HG03097 (cell line): ENCODE results near the gene TAOK2.

ENCODE experiments used
- ATAC-seq: cut with Tn5 transposase; IDR thresholded peaks from one replicate; pipeline ENCODE4 v1.9.1; 2021; ENCODE audit not compliant: unreplicated experiment, low FRiP score

Gene TAOK2

DNA sequence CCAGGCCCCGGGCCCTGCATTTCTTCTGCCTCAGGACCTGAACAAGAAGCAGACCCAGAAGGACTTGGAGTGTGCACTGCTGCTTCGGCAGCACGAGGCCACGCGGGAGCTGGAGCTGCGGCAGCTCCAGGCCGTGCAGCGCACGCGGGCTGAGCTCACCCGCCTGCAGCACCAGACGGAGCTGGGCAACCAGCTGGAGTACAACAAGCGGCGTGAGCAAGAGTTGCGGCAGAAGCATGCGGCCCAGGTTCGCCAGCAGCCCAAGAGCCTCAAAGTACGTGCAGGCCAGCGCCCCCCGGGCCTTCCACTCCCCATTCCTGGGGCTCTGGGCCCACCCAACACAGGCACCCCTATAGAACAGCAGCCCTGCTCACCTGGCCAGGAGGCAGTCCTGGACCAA is 12.6 kb downstream of the TAOK2 start:
- ATAC-seq = no peak

DNA sequence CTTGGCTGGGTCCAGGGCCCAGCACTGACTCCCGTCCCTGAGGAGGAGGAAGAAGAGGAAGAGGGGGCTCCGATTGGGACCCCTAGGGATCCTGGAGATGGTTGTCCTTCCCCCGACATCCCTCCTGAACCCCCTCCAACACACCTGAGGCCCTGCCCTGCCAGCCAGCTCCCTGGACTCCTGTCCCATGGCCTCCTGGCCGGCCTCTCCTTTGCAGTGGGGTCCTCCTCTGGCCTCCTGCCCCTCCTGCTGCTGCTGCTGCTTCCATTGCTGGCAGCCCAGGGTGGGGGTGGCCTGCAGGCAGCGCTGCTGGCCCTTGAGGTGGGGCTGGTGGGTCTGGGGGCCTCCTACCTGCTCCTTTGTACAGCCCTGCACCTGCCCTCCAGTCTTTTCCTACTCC is 13.3 kb downstream of the TAOK2 start:
- no peak for ATAC-seq

DNA sequence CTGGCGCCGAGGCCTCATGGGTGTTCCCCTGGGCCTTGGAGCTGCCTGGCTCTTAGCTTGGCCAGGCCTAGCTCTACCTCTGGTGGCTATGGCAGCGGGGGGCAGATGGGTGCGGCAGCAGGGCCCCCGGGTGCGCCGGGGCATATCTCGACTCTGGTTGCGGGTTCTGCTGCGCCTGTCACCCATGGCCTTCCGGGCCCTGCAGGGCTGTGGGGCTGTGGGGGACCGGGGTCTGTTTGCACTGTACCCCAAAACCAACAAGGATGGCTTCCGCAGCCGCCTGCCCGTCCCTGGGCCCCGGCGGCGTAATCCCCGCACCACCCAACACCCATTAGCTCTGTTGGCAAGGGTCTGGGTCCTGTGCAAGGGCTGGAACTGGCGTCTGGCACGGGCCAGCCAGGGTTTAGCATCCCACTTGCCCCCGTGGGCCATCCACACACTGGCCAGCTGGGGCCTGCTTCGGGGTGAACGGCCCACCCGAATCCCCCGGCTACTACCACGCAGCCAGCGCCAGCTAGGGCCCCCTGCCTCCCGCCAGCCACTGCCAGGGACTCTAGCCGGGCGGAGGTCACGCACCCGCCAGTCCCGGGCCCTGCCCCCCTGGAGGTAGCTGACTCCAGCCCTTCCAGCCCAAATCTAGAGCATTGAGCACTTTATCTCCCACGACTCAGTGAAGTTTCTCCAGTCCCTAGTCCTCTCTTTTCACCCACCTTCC is 13.9 kb downstream of the TAOK2 start:
- no peak for ATAC-seq

DNA sequence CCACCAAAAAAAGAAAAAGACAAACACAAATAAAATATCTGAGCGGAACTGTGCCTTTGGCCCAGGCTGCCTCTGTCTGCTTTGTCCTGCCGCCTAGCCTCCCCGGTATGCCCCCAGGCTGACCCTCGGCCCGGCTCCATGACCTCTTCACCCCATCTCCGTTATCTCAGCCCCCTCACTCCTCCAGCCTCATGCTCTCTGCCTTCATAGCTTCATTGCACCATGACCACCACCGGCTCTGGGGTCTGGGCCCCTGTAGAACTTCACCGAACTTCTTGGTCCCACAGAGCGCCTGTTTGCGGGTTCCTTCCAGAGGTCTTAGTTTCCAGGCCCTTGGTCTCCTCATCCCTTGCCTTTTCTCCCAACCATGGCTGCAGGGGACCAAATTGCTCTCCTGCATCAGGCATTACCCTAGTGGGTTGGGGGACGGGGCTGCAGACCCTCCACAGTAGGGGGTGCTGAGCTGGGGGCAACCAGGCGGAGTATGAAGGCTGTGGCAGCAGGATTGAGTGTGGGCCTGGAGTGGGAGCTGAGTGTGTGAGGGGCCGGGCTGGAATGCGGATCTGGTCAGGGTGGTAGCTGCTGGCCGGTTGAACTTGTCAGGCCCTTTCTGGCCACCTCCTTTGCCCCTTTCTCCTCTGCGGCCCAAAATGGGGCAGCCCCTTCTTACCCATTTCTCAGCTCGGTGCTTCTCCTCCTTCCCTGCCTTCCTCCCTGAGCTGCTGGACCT is 14.8 kb downstream of the TAOK2 start:
- ATAC-seq = no peak

DNA sequence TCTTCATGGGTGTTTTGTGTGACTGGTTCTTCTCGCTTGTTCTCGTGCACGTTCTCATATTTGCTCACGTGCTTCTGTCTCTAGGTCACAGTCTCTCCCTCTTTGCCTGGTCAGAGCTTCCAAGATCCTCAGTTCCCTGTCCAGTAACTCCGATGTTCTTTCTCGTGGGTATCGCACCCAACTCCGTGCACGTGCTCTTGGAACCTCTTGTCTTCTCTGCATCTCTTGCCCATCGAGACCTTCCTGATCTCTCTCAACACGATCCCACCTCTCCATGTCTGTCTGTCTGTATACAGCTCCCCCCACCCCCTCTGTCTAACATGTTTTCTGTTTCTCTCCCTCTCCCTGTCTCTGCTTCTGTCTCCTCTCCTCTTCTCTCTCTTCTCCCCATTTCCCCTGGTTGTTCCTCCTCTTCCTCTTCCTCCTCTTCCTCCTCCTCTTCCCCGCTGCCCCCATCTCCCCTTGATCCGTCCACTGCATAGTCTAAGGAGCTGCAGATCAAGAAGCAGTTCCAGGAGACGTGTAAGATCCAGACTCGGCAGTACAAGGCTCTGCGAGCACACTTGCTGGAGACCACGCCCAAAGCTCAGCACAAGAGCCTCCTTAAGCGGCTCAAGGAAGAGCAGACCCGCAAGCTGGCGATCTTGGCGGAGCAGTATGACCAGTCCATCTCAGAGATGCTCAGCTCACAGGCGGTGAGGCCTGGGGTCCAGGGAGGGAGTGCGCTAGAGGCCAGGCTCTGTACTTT is 15.6 kb downstream of the TAOK2 start:
- no peak for ATAC-seq

DNA sequence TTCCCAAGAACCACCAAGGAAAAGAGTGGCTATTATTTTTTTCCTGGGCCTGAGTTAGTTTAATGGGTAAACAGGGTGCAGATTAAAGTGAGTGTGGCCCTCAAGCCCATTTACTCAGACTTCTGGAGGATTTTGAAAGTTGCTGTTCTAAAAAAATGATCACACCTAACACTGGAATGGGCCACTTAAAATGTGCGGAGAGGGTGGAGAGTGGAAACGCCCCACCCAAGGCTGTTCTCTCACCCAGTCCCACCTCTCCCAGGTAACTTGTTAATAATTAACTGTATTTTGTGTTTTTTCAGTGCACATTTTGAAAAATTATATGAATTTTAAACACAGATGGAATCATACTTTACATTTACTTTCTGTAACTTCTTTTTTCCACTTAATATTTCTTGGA is 16.4 kb downstream of the TAOK2 start:
- no peak for ATAC-seq

DNA sequence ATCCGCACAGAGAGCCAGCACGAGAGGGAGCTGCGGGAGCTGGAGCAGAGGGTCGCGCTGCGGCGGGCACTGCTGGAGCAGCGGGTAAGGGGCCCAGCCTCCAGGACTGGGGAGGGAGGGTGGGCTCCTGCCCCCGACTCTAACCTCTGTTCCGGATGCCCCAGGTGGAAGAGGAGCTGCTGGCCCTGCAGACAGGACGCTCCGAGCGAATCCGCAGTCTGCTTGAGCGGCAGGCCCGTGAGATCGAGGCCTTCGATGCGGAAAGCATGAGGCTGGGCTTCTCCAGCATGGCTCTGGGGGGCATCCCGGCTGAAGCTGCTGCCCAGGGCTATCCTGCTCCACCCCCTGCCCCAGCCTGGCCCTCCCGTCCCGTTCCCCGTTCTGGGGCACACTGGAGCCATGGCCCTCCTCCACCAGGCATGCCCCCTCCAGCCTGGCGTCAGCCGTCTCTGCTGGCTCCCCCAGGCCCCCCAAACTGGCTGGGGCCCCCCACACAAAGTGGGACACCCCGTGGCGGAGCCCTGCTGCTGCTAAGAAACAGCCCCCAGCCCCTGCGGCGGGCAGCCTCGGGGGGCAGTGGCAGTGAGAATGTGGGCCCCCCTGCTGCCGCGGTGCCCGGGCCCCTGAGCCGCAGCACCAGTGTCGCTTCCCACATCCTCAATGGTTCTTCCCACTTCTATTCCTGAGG is 17.4 kb downstream of the TAOK2 start:
- no peak for ATAC-seq

DNA sequence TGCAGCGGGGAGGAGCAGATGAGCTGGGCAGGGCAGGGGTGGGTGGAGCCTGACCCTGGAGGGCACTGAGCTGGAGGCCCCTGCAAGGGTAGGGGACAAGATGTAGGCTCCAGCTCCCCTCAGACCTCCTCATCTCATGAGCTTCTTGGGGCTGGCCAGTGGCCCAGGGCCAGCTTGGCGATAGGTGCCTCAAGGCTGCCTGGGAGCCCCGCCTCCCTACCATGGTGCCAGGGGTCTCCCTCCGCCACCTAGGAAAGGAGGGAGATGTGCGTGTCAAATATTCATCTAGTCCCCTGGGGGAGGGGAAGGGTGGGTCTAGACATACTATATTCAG is 17.9 kb downstream of the TAOK2 start:
- ATAC-seq = no peak

DNA sequence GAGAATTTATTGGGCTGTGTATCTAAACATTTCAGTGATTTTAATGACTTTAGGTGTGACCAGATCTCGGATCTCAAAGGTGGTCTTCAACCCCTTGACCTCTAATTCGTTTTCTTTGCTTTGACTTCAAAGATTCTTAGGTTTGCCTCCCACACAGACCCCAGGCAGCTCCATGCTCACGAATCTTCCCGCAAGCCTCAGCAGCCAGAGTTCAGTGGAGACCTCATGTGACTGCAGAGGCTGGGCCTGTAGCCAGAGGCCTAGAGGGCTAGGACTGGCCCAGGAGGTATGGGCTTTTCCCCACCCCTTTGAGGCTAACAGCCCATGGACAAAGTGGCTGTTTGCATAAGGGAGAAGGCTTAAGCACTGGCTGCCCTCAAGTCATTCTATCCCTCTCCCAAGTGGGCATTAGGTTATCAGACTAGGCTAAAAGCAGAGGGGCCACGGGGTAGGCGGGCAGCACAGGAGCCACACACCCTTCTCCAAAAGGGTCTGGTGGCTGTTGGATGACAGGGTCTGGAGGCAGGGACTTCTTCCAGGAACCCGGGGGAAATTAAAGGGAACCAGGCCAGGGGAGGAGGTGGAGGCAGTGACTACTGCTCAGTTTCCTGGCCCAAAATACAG is 18.8 kb downstream of the TAOK2 start:
- ATAC-seq = no peak

DNA sequence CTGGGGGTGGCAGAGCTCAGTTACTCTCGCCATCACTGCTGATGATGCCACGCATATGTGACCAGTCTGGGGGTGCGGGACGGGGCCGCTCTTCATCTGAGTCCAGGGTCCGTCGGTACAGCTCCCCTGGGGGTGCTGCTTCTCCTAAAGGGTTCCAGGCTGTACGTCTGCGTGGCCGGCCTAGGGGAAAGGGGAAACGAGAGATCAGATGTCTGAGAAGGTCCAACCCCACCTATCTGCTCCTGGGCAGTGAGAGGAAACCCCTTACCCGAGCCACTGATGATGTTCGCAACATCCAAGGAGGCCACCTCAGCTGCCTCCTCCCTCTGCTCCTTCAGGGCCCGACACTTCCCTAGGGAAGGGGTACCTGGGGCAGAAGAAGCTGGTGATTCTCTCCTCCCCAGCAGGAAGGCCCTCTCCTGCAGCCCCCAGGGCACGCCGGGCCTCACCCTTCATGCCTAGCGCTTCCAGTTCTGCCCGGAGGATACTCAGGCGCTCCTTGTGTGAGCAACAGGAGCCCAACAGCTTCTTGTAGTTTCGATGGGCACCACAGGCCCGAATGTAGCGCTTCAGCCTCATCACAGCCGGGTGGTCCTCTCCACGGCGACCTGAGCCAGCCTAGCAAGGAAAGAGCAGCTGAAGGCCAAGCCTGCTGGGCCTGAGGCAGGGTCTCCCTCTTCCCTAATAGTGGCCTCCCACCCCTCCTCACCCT is 19.7 kb downstream of the TAOK2 start:
- ATAC-seq = no peak

DNA sequence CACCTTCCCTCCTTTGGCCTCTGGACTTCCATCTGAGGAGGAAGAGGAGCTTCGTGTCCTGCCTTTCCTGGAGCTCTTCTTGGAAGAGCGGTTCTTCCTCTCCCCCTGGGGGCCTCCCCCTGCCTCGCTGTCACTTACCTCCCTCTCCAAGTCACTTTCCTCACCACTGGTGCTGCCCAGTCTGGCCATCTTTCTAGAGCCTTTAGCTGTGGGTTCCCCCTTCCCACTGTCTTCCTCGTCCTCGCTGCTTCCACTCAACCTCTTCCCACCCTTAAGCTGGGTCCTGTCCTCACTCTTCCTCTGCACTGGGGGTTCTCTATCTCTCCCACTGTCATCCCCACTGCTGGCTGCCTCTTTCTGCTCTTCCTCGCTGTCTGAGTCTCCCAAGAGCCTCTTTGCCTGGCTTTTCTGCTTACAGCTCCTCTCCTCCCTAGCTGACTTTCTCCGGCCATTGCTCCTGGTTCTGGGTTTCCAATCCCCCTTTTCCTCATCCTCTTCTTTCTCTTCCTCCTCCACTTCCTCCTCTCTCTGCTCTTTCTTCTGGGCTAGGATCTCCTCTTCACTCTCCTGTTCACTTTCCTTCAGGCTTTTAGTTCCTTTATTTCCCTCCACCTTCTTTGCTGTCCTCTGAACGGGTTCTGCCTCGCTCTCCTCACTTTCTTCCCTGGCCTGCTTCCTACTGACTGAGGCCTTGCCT is 20.4 kb downstream of the TAOK2 start:
- no peak for ATAC-seq

DNA sequence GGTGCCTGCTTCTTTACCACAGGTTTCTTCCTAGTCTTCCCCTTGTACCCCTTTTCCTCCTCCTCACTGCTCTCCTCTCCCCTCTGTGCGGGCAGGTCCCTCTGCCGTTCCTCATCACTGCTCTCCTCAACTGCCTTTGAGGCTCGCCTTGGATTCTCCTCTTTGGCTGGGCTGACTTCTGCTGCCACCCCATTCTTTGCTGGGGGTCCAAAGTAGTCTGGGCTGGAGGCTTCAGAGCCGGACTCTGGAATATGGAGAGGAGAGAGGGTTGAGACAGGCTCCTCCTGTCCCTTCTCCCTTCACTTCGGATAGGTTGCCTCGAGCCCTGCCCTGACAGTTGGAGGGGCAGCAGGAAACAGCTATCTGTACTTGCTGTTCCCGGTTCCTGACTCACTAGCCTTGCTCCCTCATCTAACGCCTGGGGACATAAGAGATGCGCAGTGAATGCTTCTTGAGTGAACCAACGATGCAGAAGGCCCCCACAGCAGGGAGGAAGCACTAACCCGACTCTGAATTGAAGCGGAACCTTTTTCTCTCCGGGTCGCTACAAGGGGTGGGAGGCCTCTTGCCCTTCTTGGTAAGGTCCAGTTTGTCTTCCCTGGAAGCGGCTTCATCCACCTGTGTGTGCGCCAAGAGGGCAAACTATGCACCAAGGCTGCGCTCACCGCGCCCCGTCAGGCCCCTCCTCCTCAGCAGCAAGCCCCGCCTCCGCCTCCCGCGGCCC is 21.1 kb downstream of the TAOK2 start:
- ATAC-seq = no peak

DNA sequence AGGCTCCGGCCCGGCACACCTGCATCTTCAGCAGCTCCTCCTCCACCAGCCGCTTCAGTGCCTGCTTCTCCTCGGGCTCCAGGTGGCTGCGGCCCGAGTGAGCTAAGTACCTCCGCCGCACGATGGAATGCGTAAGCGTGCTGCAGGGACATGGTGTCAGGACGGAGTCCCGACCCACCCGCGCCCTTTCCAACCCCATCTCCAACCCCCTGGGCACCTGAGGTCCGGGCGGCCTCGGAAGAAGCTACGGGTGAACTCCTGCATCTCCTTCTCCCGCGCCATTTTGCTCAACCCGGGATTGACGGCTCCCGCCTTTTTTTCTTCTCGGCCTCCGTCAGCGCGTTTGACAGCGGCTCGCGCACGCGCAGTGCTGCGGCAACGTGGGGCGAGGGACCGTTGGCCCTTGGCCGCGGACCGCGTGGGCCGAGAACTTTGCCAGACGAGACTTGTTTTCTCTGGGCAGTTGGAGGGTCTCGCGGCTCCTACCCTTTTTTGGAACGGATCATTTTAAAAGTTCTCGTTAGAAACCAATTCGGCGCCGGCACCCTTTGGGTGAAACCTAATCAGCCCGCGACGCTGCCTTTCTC is 21.7 kb downstream of the TAOK2 start, which contains the start of gene HIRIP3:
TSS of gene HIRIP3 (minus strand) at position 294 of the 587 bp plus-strand sequence. CDS start at position 282, 12 bp downstream.
- ATAC-seq = no peak

DNA sequence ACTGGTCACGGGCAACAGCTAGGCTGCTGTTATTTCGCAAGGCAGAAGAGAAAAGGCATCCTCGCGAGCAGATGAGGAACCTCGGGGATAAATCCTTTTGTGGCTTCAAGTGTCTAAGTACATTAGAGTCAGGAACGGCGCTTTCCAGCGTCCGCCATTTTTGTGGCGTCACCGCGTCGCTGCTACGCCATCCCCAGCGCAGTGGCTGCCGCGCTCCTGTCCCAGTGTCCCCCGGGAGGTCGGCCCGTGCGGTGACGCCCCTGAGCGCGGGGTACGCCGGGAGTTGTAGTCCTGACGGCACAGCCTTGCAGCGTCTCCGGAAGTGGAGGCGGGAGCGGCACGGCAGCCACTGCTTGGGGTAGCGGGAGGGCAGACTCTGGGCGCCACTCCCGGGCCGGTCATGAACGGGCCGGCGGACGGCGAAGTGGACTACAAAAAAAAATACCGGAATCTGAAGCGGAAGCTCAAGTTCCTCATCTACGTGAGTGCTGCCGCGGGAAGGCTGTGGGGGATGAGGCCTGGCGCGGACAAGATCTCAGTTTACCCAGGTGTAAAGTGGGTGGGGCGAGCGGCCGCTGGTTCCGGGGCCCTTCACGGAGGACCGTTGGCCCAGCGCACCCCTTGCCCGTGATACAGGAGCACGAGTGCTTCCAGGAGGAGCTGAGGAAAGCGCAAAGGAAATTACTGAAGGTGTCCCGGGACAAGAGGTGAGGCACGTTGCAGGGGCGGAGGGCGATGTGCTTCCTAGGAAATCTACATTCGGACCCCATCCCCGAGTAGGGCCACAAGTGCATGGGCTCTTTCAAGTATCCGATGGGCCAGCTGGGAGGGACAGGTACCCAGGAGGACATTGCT is 22.5 kb downstream of the TAOK2 start, which contains the start of gene INO80E:
TSS of gene INO80E (plus strand) at position 331 of the 855 bp plus-strand sequence. CDS start at position 401, 70 bp downstream.
- peak; percentile 85 for ATAC-seq

DNA sequence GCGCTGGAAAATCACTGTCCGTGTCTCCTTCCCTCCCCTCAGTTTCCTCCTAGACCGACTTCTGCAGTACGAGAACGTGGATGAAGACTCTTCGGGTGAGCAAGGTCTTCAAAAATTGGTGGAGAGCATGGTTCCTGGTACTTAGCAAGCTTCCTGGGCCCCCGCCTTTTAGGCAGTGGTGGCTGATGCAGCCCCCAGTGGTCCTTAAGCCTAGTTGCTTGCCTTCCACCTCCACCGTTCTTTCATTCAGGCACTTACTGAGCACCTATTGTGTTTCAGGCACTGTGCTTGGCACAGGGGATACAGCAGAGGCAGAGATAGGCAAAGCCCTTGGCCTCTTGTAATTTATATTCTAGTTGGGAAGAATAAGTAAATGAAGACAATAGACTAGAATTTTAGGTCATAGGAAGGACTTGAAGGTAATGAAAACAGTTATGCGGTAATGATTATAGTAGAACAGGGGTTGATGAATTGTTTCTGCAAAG is 23.1 kb downstream of the TAOK2 start:
- ATAC-seq = no peak

DNA sequence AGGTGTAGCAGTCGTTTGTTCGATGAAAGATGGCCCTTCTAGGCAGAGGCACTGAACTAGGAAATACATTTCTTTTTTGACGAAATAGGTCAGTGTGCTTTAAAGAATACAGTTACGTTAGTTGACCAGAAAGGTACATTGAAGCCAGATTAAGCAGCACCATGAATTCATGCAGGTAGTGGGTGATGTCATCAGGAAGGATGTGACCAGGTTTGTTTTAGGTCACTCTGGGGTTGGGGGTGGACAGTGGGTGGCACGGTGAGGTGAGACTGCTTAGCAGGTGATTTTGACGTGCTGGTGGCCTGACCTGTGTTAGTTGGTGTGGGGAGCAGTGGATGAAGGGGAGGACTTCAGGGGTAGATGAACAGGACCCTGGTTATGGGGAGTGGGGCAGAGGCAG is 25.9 kb downstream of the TAOK2 start:
- no peak for ATAC-seq
